ENCODE results near the gene PTPRU. TPM values are rescaled to one million over a fixed set of nuclear protein-coding genes. Genes with fewer than 3 reads are reported as not detected.

Gene PTPRU
- total RNA-seq, 1 experiment from 2014 or later = 40.7 TPM

DNA sequence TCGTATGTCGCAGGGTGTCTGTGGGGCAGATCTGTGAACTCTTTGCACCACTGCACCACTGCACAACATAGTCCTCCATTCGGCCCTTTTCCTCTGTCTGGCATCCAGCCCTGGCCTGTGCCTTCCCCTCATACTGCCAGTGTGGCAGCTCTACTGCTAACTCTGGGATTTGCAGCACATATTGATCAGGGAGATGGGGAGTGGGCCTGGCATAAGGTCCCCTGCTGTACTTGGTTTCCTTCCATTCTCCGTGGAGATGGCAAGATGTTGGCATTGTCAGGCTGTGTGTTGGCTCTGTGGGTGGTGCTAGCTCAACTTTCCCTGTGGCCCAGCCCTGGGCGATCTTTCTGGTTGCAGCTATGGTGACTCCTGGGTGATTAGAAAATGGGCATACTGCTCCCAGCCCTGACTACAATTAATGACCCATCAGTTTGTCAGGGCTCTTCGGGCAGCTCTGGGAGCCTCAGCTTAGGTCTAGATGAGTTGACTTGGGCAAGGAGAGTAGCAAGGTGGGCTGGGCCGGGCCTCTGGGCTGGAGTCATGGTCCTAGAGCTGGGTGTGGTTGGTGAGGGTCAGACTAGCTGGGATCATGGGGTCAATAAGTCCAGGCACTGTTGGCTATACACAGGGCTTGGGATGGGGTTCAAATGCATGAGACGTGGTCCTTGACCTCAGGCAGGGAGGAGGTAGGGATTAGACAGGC, 11.4 kb downstream of the PTPRU start (continued):
- TF ChIP-seq ZBTB33 (IDR thresholded peaks at IDR 0.05; ENCODE audit: extremely low read depth, insufficient replicate concordance, low read length) (no peak), REST (IDR thresholded peaks at IDR 0.05; ENCODE audit: low read depth) (no peak), SRF (IDR thresholded peaks at IDR 0.05; ENCODE audit: low read depth) (no peak), JUND (IDR thresholded peaks at IDR 0.05) (no peak), ZFX (IDR thresholded peaks at IDR 0.05) (no peak)

- ChIA-PET POLR2A (no interaction called here), CTCF (no interaction called here), RAD21 (ENCODE audit: low non-redundant PET in 1 of 2, low total read pairs in 2 of 2, uncharacterized antibody in 2 of 2, unreplicated experiment in 2 of 2) (no interaction called here)
- DNase-seq (ENCODE audit: low read depth, low spot score) (no peak), ATAC-seq (no peak)
- Histone ChIP-seq H3K9ac (ENCODE audit: low read length) (no peak overlapping the region), H3K4me2 (ENCODE audit: low read length) (no peak overlapping the region), H3K27me3 (ENCODE audit: insufficient read depth, low read length) (no peaks in the 10 kb centered on the region), H3K36me3 (ENCODE audit: control insufficient read depth in 1 of 2, insufficient read depth in 2 of 2, low read length in 2 of 2) (no peaks in the 10 kb centered on the region), H3K4me1 (ENCODE audit: control insufficient read depth in 1 of 2, insufficient read depth in 2 of 2, low read length in 2 of 2) (peaks cover 0 to 5% of the 10 kb centered on the region in 2 experiments; a peak in 1 of 4 replicates), H3K9me2 (ENCODE audit: insufficient read depth) (no peaks in the 10 kb centered on the region), H3K27ac (ENCODE audit: low read depth, low read length) (no peak overlapping the region), H4K20me1 (ENCODE audit: insufficient read depth) (no peaks in the 10 kb centered on the region), H2AFZ (ENCODE audit: low read depth, low read length, poor library complexity, severe bottlenecking) (no peak overlapping the region), H3K79me2 (ENCODE audit: insufficient read depth, low read length) (peaks cover 12% of the 10 kb centered on the region; the same call in 1 of the 2 replicates), H3K9me3 (ENCODE audit: control insufficient read depth in 1 of 2, insufficient read depth in 1 of 2, low read depth in 1 of 2, low read length in 2 of 2) (no peaks in the 10 kb centered on the region), H3K4me3 (replicated peaks in 1 of 2; ENCODE audit: low read depth in 1 of 2, low read length in 2 of 2) (no peak overlapping the region)
- intact Hi-C loops (cut with micrococcal nuclease) = loop anchor here (5.0 to 10.0 kb wide), 2 partner anchors 96 to 169 kb away; no protein-coding TSS in a partner anchor
- BruUV-seq (replicated peaks) = no TSS peak
- no peak for TF ChIP-seq CTCF (IDR thresholded peaks at IDR 0.05 in 2 of 3, conservative IDR thresholded peaks at IDR 0.05 in 1 of 3; ENCODE audit: borderline replicate concordance in 1 of 3, insufficient read depth in 1 of 3, low read depth in 2 of 3, low read length in 2 of 3)
- TF ChIP-seq RAD21 (IDR thresholded peaks at IDR 0.05; ENCODE audit: low read depth) = no peak
- TF ChIP-seq JUND (IDR thresholded peaks at IDR 0.05) = no peak
- no peak for TF ChIP-seq SIN3A (IDR thresholded peaks at IDR 0.05; ENCODE audit: low read depth)
- TF ChIP-seq ELF1 (IDR thresholded peaks at IDR 0.05; ENCODE audit: borderline replicate concordance, low read depth) = no peak
- TF ChIP-seq CBX3 (IDR thresholded peaks at IDR 0.05; ENCODE audit: low read depth) = no peak
Observed at GRCh38 chr1:29248409-29248808, 12.1 kb downstream of the PTPRU start.
